ENCODE results near the gene CXCL17.

Gene CXCL17

DNA sequence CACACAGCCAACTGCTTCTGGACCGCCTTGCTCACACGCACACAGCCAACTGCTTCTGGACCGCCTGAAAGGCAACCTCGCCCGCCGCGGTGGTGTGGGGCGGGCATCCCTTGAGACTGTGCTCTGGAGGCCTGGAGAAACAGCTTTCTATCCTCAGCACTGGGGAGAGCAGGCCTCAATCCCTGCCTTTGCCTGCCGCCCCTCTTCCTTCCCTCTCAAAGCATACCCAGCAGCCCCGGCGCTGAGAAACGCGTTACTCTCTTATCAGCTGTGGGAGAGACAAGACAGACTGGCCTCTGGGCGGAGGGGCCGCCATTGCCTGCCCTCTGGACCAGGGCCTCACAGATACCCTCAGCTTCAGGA lies 18.4 kb downstream of the CXCL17 start:
- no peak for DNase-seq

DNA sequence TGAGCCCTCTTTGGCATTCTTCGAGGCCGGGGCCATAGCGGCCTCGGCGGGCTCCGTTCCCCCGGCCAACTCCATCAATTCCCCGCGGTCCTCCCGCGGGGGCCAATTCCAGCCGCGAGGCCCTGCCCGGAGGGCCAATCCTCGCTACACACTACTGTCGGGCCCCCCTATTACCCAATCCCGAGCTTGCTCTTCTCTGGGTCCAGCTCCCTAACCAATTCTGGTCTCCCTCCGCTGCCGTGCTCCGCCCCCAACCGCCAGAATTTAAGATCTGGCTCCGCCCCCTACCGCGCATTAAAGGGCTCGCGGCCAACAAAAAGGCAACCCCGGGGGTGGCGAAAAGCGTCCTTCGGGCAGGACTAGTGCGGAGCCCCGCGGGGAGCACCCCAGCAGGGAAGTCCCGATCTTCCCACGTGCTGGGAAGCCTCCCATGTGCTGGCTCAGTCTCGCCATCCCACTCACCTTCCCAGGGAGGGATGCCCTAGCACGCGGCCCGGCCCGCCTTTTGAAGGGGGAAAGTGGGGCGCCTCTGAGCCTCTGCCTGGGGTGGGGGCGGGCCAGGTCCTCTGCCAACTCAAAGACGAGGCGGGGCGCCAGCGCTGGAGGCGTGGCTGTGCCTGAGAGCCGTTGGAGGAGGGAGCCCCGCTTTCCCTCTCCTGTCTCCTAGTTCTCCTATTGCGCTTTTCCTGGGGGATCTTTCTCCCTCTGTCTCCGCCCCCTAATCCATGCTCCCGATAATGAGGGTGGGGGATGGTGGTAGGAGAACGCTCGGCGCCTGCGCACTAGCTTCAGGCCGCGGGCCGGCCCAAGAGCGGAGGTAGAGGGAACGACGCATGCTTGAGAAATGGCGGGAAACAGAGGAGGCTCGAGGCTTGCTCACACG lies 19.0 kb downstream of the CXCL17 start:
- DNase-seq = peak; percentile 94

- DNase-seq = no peak
These were observed 19.8 kb downstream of the CXCL17 start for GRCh38 chr19:42422901-42423461.

GRCh38 chr19:42422092-42422900 lies 20.4 kb downstream of the CXCL17 start:
- no peak for DNase-seq

DNA sequence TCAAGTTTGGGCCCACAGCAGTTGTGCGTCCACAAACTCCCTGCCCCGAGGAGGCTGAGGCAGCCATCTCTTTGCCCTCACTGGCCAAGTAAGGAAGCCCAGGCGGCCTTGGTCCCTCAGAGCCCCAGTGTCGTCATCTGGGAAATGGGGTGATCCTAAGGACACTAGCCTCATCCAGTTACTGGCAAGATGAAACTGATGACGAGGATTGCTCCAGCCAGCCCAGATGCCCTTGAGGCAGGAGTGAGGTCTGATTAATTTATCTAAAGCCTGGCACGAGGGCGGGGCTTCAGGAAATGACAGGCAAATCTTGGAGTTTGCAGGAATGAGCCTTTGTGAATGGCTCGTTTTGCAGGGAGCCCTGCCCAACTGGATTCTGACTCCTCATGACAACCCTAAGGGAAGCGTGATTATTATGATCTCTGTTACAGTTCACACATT lies 21.1 kb downstream of the CXCL17 start:
- no peak for DNase-seq

DNA sequence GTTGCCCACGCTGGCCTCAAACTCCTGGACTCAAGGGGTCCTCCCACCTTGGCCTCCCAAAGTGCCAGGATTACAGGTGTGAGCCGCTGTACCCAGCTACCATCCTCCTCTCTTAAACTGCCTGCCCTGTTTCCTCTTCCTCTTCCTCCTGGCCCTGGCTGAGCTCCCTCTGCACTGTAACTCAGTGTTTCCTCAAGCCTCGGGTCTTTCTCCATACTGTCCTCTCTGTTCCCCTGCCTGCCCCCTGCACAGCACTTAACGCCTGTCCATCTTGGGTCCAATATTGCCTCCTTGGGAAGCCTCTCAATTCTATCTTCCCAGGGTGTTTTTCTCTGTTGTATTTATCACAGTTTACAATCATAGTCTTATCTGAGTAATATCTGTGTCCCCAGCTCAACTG lies 21.6 kb downstream of the CXCL17 start:
- no peak for DNase-seq

- DNase-seq = no peak
These were observed 22.6 kb downstream of the CXCL17 start for GRCh38 chr19:42420055-42420544.

GRCh38 chr19:42419309-42419708 lies 23.4 kb downstream of the CXCL17 start:
- DNase-seq = no peak

GRCh38 chr19:42412661-42413076 lies 30.1 kb downstream of the CXCL17 start:
- no peak for DNase-seq

DNA sequence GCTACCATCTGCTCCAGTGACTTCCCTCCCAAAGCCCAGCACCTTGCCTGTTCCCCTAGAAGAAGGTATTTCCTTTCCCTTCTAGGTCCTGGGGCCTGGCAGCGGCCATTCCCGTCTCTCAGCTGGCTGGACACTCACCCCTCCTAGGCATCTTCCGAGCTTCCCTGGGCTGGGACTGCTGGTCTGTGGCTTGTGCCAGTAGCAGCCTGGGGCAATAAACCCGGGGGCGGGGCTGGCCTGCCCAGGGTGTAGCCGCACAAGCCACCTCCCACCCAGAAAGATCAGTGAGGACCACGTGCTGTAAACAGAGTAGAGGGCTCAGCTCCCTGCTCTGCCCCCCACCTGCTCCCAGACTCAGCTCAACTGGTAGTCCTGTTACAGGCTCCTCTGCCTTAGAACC lies 30.5 kb downstream of the CXCL17 start:
- no peak for DNase-seq

DNA sequence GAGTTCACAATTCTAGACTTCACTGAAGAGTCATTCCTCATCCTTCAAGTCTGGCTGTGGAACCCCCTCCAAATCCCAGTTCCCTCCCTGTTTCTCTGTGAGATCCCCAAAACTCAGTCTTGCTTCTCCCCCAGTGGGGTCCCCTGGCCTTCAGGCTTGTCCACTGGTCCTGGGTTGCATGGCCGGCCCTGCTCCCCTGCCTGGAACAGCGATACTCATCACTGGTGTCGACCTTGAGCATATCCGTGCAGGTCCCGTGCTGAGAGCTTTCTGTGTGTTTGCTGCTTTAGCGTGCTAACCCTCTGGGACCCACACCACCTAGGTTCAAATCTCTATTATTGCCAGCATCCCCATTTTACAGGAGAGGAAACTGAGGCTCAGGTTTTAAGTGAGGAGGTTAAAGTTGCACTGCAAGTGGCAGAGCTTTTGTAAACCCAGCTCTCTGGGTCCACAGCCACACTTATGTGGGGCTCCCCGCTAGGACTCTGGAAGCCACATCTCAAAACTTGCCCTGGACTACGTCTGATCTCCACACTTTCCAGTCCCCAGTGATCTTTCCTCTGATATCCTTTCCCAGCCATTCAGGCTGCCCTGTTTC lies 31.1 kb downstream of the CXCL17 start:
- DNase-seq = no peak

DNA sequence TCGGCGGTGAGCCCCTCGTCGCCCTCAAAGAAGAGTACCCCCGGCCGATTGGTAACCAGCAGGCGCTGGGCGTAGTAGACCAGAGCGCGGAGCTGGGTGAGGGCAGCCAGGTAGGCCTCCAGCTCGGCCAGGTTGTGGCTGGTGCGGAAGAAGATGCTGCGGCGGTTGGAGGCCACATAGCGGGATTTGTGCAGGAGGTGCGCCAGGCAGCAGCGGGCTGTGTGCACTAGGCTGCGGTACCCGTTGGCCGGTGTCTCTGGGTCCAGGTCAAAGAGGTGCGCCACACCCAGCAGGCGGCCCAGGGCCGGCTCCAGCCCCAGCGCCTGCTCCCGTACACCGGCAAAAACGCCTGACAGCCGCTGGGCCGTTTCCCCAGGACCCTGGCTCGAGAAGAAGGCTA lies 32.4 kb downstream of the CXCL17 start:
- DNase-seq = no peak

GRCh38 chr19:42409477-42409876 lies 33.3 kb downstream of the CXCL17 start:
- DNase-seq = no peak

- DNase-seq = no peak
These were observed 35.0 kb downstream of the CXCL17 start for GRCh38 chr19:42407816-42408175.

DNA sequence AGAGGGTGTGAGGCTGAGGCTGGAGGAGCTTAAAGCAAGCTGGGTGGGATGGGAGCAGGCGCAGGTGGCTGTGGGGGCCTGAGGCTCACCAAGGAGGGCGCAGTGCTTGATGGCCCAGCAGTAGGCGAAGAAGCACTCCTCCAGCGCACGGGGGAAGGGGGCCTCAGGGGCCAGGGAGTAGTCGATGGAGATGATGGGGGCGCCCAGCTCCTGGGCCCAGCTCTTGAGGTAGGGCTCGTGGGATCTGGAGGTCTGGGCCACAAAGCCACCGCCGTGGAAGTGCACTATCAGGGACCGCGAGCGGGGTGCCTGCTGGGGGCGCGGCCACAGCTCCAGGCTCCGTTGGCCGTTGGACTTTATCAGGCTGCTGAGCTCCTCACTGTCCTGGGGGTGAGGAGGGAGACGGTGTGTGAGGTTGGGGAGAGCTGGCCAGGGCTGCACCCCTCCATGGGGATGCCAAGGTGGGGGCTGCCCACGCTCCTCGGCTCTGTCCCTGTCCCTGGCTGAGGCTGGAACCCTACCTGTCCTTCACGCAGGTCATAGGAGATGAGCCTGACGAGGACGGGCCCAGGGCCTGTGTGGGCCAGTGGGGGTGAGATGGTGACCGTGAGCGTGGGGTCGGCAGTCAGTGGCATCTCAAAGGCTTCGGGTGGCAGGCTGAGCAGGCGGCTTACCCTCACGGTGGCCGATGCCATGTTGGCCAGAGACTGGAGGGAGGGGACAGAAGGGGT lies 35.5 kb downstream of the CXCL17 start:
- DNase-seq = no peak

DNA sequence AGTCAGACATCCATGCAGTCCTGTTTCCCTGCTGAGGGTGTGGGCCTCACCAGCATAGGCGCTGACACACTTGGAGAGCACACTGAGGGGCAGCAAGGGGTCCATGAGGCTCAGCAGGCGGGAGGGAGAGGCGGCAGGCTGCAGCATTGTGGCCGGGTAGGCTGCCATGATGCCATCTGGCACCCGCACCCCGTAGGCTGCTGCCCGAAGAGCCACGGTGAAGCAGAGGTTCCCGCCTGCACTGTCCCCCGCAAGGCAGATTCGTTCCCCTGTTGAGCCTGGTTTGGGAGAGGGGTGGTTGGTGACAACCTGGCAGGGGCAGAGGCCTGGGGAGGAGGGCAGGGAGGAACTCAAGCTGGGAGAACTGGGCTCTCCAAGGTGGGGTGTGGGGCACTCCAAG lies 36.6 kb downstream of the CXCL17 start:
- DNase-seq = no peak

DNA sequence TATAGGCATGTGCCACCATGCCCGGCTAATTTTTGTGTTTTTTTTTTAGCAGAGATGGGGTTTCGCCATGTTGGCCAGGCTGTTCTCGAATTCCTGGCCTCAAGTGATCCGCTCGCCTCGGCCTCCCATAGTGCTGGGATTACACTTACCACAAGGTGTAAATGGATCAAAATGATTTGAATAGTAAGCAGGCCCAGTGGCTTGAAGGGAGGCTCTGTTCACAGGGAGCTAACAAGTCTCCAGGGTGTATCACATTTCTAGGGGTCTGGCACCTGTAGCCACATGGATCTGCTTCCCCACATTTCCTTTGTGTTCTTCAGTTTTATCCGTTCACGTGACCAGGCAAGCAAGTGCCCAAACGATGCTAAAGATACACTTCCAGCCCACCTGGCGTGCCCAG lies 39.2 kb downstream of the CXCL17 start:
- DNase-seq = no peak

- peak; percentile 51 for DNase-seq
These were observed 40.2 kb downstream of the CXCL17 start for GRCh38 chr19:42402376-42403116.

DNA sequence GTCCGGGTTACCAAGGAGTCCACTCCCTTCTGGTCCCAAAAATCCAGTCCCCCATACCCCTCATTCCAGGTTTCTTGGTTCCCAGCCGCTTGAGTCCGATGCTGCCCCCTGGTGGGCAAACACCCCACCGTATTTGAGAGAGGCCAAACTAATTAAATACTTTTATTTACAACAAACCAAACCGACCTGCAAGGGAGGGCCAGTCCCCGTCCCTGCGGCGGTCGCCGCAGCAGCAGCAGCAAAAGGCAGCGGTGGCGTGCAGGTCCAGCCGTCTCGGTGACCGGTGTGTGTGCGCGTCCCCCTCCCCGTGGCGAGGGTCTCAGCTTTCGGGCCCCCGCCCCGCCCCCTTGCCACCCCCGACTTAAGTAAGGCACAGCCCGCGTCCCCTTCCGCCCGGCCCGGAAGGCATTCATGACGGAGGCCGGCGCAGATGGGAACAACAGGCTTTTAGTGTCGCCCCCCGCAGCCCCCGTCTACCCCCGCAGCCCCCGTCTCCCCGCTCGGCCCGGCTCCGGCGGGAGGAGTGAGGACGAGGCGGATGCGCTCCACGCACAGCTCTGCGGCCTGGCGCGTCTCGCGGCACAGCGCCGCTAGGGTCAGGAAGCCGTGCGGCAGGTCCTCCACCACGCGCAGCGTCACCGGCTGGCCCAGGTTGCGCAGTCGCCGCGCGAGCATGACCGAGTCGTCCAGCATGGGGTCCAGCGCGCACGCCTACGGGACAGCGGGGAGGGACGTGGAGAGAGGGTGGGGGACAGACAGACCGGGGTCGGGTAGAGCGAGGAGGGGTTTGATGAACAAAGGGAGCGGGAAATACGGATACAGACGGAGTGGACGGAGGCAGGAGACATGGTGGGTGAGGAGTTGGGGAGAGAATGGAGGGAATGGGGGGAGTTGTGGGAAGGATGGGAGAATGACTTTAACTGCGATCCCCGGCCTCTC lies 41.1 kb downstream of the CXCL17 start:
- peak; percentile 79 for DNase-seq

GRCh38 chr19:42400404-42400803 lies 42.3 kb downstream of the CXCL17 start:
- no peak for DNase-seq
